Brain microvascular endothelial cell (primary cell): ENCODE measurements around the gene SLC25A46.

Source experiments
- DNase-seq: peaks from one replicate; pipeline ENCODE4 v3.0.0-alpha.2; 2020
- H3K27ac ChIP-seq: fragments of 250-450 bp; sonication (Bioruptor Pico); 2 replicates; pipeline ENCODE4 v1.5.1; 2020; ENCODE audit warnings: mild to moderate bottlenecking, moderate library complexity
- H3K27me3 ChIP-seq: fragments of 250-450 bp; sonication (Bioruptor Pico); replicated peaks from 2 replicates; pipeline ENCODE4 v1.5.1; 2020; ENCODE audit warnings: mild to moderate bottlenecking
- H3K36me3 ChIP-seq: fragments of 250-450 bp; sonication (Bioruptor Pico); replicated peaks from 2 replicates; pipeline ENCODE4 v1.5.1; 2020; ENCODE audit warnings: mild to moderate bottlenecking
- H3K4me3 ChIP-seq: 2 replicates; pipeline ENCODE4 v1.5.1; 2011; ENCODE audit warnings: low read depth, mild to moderate bottlenecking, control low read depth, low read length, moderate library complexity
- in situ Hi-C: cut with HindIII; loops from 2 replicates; pipeline ENCODE4 v1.10.0; 2017; ENCODE audit warnings: low sequenced_read_pairs, low pct_ligation_motif_present
- TF ChIP-seq, protein P1 (sequence below): IDR thresholded peaks from 2 replicates; pipeline ENCODE4 v1.5.1; 2011; ENCODE audit warnings: low read depth, mild to moderate bottlenecking, moderate library complexity, low read length, control low read depth, inconsistent platforms; ENCODE audit errors: missing control alignments

The SLC25A46 gene

GRCh38 chr5:110802998-110803397 is 64.2 kb downstream of the SLC25A46 start:
- Histone ChIP-seq H3K4me3 (no peak overlapping the region), H3K27ac (no peak overlapping the region), H3K36me3 (no peaks in the 10 kb centered on the region), H3K27me3 (no peaks in the 10 kb centered on the region)
- no peak for DNase-seq
- TF ChIP-seq, protein P1, sequence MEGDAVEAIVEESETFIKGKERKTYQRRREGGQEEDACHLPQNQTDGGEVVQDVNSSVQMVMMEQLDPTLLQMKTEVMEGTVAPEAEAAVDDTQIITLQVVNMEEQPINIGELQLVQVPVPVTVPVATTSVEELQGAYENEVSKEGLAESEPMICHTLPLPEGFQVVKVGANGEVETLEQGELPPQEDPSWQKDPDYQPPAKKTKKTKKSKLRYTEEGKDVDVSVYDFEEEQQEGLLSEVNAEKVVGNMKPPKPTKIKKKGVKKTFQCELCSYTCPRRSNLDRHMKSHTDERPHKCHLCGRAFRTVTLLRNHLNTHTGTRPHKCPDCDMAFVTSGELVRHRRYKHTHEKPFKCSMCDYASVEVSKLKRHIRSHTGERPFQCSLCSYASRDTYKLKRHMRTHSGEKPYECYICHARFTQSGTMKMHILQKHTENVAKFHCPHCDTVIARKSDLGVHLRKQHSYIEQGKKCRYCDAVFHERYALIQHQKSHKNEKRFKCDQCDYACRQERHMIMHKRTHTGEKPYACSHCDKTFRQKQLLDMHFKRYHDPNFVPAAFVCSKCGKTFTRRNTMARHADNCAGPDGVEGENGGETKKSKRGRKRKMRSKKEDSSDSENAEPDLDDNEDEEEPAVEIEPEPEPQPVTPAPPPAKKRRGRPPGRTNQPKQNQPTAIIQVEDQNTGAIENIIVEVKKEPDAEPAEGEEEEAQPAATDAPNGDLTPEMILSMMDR = no peak
- in situ Hi-C loops = no loop called here

DNA sequence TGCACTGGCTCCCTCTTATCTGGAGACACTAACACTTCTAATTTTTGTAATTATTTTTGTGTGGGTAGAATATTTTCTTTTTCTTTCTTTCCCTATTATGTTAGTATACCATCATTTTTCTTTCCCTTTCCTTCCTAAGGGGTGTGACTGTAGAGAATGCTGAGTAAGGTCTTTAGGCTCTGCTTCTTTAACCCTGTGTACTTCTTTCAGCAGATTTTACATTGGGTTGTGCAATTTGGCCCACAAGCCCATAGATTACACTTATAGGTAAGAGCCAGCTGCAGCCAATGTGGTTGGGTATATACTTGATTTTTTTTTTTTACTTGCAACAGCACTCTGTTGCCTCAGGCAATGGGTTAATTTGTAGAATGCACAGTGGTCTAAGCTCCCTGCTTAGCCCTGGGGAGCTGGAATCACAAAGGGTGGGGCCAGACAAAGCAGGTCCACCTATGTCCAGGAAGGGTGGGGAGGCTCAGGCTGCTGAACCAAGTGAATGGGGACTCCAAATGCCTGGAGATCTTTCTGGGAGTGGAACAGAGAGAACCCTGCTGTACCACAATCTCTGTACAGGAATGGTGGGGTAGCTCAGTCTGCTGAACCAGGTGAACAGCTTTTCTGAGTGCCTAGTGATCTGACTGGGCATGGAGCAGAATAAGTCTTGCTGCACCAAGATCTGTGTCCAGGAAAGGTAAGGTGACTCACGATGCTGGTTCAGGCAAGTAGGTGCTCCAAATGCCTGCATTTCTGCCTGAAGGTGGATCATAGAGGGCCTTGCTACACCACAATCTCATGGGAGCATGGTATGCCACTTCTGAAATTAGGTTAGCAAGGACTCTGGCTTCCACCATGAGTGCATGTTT is 64.9 kb downstream of the SLC25A46 start:
- H3K4me3 ChIP-seq = no peak overlapping the region
- DNase-seq = no peak
- H3K36me3 ChIP-seq = no peaks in the 10 kb centered on the region
- in situ Hi-C loops = no loop called here
- no peaks in the 10 kb centered on the region for H3K27me3 ChIP-seq
- TF ChIP-seq, protein P1 = no peak
- H3K27ac ChIP-seq = no peak overlapping the region

- H3K4me3 ChIP-seq = no peak overlapping the region
- DNase-seq = no peak
- TF ChIP-seq, protein P1 = no peak
- H3K36me3 ChIP-seq = no peaks in the 10 kb centered on the region
- no peaks in the 10 kb centered on the region for H3K27me3 ChIP-seq
- H3K27ac ChIP-seq = no peak overlapping the region
- in situ Hi-C loops = no loop called here
These were observed 68.4 kb downstream of the SLC25A46 start for GRCh38 chr5:110807169-110807568.

- in situ Hi-C loops = no loop called here
- H3K36me3 ChIP-seq = no peaks in the 10 kb centered on the region
- TF ChIP-seq, protein P1 = no peak
- DNase-seq = no peak
- no peak overlapping the region for H3K4me3 ChIP-seq
- H3K27me3 ChIP-seq = no peaks in the 10 kb centered on the region
- no peak overlapping the region for H3K27ac ChIP-seq
These were observed 70.2 kb downstream of the SLC25A46 start for GRCh38 chr5:110809006-110809405.
